Anterior cingulate cortex (tissue), 58 donors: ENCODE data around the gene ZFYVE28.
"Not testable (repeated sequence)": the region's sequence is repeated elsewhere in the genome, so short reads cannot be mapped to it uniquely, and the experiment has no call there.

Source experiments
- DNase-seq, 58 donors: peaks; one replicate each; lab custom pipeline; 2025; lab: John Stamatoyannopoulos, UW

The ZFYVE28 gene

DNA sequence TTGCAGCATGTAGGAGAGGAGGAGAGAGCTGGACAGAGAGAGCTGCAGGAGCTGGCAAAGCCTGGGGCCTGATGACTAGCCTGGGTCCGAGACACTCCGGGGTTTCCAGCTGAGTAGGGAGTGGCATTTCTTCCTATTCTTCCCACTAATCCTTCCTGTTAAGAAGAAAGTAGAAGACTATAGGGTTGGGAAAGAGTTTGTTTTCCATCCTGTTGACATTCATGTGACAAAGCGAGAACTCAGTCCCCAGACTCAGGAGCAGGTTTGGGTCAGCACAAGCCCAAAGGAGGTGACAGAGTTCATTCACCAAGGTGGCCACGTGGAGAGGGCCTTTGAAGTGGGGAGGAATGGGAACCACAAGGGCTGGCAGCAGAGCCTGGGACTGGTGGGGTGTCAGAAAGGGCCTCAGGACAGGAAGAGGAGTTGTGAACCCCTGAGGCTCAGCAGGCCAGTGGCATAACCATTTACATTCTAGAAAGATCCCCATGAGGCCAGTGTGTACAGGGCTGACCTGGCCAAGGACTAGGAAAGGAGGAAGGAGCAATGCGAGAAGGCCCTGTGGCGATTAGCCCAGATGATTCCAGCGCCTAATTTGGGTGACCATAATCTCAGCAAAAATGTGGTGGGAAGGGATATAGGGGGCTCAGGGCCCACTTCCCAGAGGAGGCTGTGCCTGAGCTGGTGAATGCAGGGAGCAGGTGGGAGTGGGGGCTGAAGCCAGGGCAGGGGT is 173.2 kb downstream of the ZFYVE28 start:
- no peak for DNase-seq

DNA sequence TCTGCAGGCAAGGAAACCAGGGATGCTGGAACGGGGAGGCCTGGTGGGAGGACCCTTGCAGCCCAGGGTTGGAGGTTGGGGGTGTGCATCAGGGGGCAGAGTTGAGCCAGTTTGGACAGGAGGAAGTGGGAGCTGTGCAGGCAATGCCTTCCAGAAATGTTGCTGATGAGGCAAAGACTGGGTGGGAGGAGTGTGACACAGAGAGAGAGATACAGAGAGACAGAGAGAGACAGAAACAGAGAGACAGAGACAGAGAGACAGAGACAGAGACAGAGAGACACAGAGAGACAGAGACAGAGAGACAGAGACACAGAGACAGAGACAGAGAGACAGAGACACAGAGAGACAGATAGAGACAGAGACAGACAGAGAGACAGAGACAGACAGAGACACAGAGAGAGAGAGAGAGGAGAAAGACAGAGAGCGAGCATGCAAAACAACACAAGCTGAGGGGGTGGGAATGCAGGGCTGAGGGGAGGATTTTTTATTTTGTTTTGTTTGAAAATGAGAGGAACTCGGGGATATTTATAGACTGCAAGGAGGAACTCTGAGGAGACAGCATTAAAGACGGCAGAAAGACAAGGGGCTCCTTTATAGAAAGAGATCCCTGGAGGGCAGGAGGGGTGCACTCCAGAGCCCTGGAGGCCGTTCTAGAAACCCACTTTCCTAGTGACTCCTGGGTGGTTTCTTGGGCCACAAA is 174.6 kb downstream of the ZFYVE28 start:
- DNase-seq, result peak in 16 of 58 donors; percentile 15 to 61 (median 35)

DNA sequence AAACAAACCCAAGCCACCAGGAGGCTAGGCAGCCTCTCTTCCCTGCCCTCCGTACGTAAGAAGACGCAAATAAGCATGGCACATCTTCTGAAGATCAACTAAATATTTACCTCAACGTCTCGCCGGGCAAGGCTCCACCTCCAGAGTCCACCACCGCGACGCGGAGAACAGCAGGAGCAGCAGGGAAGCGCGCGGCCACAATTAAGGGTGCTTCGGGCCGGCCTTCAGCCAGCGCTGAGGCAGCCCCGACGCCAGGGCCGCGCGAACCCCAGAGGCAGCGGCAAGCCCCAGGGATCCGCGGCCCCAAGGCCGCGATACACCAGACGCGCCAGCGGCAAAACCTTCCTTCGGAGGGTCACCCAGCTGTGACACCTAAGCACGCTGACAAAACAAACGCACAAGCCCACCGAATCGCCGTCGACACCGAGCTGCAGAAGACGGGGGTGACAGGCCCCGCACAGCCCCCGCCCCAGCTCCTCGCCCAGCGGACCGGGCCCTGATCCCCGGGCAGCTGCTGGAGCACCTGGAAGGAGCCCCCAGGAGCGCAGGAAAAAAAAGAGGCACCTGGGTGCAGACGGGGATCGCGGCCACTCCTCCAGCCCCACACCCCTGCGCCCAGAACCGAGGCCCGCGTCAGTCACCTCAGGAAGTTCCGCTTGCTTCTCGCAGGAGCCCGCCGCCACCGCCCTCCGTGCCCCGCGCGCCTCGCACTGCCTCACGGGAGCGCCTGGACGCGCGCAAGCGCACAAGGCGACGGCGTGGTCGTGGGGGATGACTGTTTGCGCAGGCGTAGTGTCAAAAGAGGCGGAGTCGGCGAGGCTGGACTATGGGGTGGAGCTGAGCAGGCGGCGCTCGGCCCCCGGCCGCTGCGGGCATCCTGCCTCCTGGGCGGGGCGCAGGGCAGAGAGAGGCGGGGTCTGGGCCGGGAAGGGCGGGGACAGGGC is 176.8 kb downstream of the ZFYVE28 start, which contains the start of the genes HAUS3 and POLN:
TSS of gene HAUS3 (minus strand) at position 712 of the 944 bp plus-strand sequence. CDS start 1,175 bp downstream, outside the sequence.
TSS of gene POLN (minus strand) at position 712 of the 944 bp plus-strand sequence. CDS start 12,890 bp downstream, outside the sequence.
- DNase-seq, result peak; percentile 77 to 99 (median 97)

DNA sequence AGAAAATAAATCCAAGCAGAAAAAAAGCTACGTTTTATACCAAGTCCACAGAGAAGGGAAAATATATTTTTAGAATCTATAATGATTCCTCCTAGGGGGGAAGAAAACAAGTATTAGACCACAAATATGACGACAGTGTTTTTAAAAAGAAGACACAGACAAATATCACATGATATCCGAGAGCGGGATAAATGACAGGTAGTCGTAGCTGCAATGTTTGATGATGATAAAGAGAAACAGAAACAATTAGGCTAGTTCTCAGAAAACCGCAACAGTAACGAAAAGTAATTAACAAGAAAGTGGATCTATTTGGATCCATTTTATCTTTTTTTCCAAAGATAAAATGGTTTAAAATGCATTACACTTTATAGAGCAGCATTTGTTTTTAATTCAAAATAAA is 177.4 kb downstream of the ZFYVE28 start:
- no peak for DNase-seq

DNA sequence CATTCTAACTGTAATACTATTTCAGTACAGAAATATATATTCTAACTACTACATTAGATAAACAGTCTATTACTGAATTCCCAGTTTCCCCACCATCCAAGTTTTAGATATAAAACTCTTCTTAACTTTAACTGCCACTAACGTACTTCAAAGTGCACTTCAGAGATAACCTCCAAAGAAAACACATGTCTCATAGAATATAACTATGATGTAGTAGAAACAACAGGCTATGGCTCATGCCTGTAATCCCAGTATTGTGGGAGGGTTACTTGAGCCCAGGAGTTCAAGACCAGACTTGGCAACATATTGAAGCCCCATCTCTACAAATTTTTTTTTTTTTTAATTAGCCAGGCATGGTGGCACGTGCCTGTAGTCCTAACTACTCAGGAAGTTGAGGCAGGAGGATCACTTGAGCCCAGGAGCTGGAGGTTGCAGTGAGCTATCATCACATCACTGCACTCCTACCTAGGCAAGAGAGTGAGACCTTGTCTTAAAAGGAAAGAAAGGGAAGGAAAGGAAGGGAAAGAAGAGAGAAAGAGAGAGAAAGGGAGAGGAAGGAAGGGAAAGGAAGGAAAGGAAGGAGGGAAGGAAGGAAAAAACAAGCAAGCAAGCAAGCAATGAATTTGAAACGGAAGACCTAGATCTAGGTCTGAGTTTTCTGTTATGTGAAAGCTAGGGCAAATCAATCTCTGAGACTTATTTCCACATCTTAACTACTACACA is 181.3 kb downstream of the ZFYVE28 start:
- DNase-seq, result no peak

DNA sequence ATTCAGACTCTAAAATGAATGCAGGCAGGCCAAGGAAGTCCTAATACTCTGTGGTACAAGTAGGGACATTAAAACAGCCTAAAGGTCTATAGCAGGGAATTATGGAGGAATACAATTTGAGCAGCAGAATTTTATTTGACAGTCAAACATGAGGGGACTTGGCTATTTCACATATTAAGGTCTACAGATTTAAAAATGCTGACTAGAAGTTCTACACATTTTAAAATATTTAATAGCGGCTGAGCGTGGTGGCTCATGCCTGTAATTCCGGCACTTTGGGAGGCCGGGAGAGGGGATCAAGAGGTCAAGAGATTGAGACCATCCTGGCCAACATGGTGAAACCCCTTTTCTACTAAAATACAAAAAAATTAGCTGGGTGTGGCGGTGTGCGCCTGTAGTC is 187.4 kb downstream of the ZFYVE28 start:
- DNase-seq, result no peak

DNA sequence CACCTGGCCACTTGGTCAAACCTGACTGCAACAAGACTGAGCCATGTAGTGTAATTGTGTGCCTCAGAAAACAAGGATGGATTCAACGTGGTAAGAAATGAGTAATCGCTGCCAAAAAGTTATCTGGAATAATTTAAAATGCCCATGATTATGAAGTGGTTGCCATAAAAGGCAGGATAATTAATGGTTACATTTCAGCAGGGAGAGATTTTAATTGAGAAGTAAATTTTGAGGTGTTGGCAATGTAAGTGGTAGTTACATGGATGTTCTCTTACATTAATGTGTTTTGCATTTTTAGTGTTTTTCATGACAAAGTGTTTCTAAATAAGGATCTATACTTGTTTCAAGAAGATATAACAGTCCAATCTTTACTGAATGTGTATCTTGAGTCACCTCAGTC is 192.2 kb downstream of the ZFYVE28 start:
- DNase-seq, result no peak

DNA sequence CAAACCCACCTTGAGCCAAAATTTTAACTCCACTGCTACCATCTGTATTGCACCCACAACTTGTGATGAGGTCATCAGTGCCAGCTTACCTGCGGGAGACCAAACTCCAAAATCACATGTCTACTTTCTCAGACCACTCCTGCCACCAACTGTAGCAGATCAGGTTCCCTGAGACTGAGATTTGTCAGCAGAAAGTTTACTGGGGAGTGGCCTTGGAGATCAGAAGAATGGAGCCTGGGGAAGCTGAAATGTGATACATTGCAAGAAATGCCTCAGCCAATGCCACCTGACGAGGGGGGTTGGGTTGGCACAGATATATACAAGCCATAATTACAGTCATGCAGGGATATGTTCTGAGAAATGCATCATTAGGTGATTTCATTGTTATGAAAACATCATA is 195.6 kb downstream of the ZFYVE28 start:
- DNase-seq, result no peak

DNA sequence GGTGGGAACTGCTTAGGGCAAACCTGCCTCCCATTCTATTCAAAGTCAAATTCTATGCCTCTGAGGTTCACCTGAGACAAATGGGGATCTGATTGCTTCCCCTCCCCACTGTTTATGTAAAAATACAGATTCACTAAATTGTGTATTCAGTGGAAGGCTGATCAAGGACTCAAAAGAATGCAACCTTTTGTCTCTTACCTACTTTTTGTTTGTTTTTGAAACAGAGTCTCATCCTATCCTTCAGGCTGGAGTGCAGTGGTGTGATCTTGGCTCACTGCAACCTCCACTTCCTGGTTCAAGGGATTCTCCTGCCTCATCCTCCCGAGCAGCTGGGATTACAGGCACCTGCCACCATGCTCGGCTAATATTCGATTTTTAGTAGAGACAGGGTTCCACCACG is 197.1 kb downstream of the ZFYVE28 start:
- not testable (repeated sequence) for DNase-seq

DNA sequence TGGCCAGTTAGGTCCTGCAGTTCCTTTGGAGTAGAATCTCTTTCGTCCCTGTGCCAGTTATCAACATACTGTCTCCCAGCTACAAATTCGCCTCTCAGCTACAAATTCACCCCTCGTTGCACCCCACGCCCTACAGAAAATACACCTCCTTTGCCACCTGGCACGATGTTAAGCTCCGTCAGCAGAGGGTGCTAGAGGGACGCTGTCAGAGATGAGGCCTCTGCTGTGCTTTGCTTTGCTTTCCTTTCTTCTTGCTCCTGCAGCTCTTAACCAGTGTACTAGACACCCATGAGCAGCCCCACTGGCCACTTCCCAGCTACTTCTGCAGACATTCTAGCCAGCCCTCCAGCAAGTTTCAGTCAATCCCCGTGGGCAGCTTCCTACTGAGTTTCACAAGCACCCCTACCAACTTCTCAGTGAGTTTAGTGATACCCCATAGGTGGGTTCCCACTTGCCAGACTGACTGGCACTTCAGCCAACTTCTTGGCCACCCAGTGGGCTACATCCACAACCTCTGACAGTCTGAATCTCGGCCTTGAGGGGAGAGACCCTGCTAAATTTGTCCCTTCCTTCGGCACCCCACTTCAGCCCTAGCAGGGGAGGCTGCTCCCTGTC is 198.3 kb downstream of the ZFYVE28 start:
- peak in 53 of 58 donors; percentile 7 to 79 (median 46) for DNase-seq
